H1 (cell line): Measurements from ENCODE around the gene WNT2. TPM values are rescaled to one million over a fixed set of nuclear protein-coding genes. Genes with fewer than 3 reads are reported as not detected.

ENCODE experiments used
- CTCF ChIA-PET: fragments of 300-600 bp; sonication (Branson Sonifier 250); formaldehyde crosslinking; loops from one replicate; lab custom pipeline; 2021; ENCODE audit not compliant: partially characterized antibody; lab: Charles Lee
- POLR2A ChIA-PET: fragments of 300-600 bp; sonication (Branson Sonifier 250); formaldehyde crosslinking; loops from one replicate; lab custom pipeline; 2021; ENCODE audit warnings: inconsistent platforms; ENCODE audit not compliant: partially characterized antibody; lab: Charles Lee
- DNase-seq, 2 experiments: peaks; one replicate each; pipeline versions ENCODE4 v3.0.0 to v3.0.0-alpha.2; 2010 to 2022; ENCODE audit warnings: low spot score in 2 of 2, low read depth in 1 of 2, mixed read lengths in 1 of 2
- FAIRE-seq: peaks from 2 replicates; lab custom pipeline; 2011; peaks lifted over from hg19 to GRCh38; lab: Jason Lieb, UNC
- H2AFZ ChIP-seq: 2 replicates; pipeline ENCODE4 v1.8.1; 2012; ENCODE audit warnings: low read length, inconsistent platforms
- H2AK5ac ChIP-seq: 2 replicates; pipeline ENCODE4 v1.6.1; 2013; ENCODE audit warnings: low read depth, low read length
- H2BK120ac ChIP-seq: replicated peaks from 2 replicates; pipeline ENCODE3; 2013; ENCODE audit warnings: low read depth, low read length, inconsistent platforms
- H2BK12ac ChIP-seq: 2 replicates; pipeline ENCODE4 v1.6.1; 2013; ENCODE audit warnings: low read depth, low read length
- H2BK15ac ChIP-seq: 2 replicates; pipeline ENCODE4 v1.6.1; 2013; ENCODE audit warnings: low read length
- H2BK20ac ChIP-seq: 2 replicates; pipeline ENCODE4 v1.6.1; 2013; ENCODE audit warnings: low read length
- H2BK5ac ChIP-seq: 2 replicates; pipeline ENCODE4 v1.6.1; 2013; ENCODE audit warnings: low read depth, low read length
- H3K14ac ChIP-seq: 2 replicates; pipeline ENCODE4 v1.6.1; 2013; ENCODE audit warnings: inconsistent platforms; ENCODE audit not compliant: insufficient read length
- H3K18ac ChIP-seq: 2 replicates; pipeline ENCODE4 v1.6.1; 2013; ENCODE audit warnings: low read length; ENCODE audit errors: extremely low read depth
- H3K23ac ChIP-seq: 2 replicates; pipeline ENCODE4 v1.6.1; 2013; ENCODE audit warnings: inconsistent platforms; ENCODE audit not compliant: insufficient read length
- H3K23me2 ChIP-seq: 2 replicates; pipeline ENCODE4 v1.6.1; 2013; ENCODE audit warnings: low read depth, low read length
- H3K27ac ChIP-seq: 2 replicates; pipeline ENCODE4 v1.6.1; 2011; ENCODE audit warnings: low read depth, low read length, inconsistent platforms
- H3K27me3 ChIP-seq, 4 experiments: replicated peaks in 1 of 4; 1 replicate in 1 of 4; 2 replicates in 3 of 4; pipeline versions ENCODE4 v1.6.1 to v1.8.1; 2011 to 2013; ENCODE audit warnings: low read length in 3 of 4, mild to moderate bottlenecking in 3 of 4, inconsistent platforms in 2 of 4, mixed read lengths in 2 of 4, moderate library complexity in 1 of 4; ENCODE audit not compliant: control insufficient read depth in 3 of 4, insufficient read depth in 3 of 4; ENCODE audit errors: extremely low read depth in 1 of 4
- H3K36me3 ChIP-seq, 4 experiments: 2 replicates each; pipeline versions ENCODE4 v1.6.1 to v1.8.1; 2011 to 2013; ENCODE audit warnings: mild to moderate bottlenecking in 4 of 4, low read length in 3 of 4, moderate library complexity in 2 of 4, control low read depth in 1 of 4, inconsistent platforms in 1 of 4; ENCODE audit not compliant: insufficient read depth in 4 of 4, control insufficient read depth in 2 of 4
- H3K4ac ChIP-seq: replicated peaks from 2 replicates; pipeline ENCODE3; 2013; ENCODE audit warnings: low read length, low read depth, mixed read lengths, inconsistent platforms; ENCODE audit not compliant: insufficient read length
- H3K4me1 ChIP-seq, 4 experiments: replicated peaks in 1 of 4; 1 replicate in 1 of 4; 2 replicates in 3 of 4; pipeline versions ENCODE4 v1.6.1 to v1.8.1; 2011 to 2013; ENCODE audit warnings: low read length in 3 of 4, inconsistent platforms in 2 of 4, mixed read lengths in 1 of 4; ENCODE audit not compliant: insufficient read depth in 4 of 4, control insufficient read depth in 3 of 4
- H3K4me2 ChIP-seq, 2 experiments: 2 replicates each; pipeline versions ENCODE4 v1.6.1 to v1.8.1; 2011 to 2013; ENCODE audit warnings: low read depth in 2 of 2, low read length in 2 of 2, control low read depth in 1 of 2, inconsistent platforms in 1 of 2, mild to moderate bottlenecking in 1 of 2; ENCODE audit not compliant: insufficient read depth in 1 of 2
- H3K4me3 ChIP-seq, 4 experiments: fragments of 200-600, 300-600 bp in 1 of 4; sonication (generic), shearing (Covaris generic), sonication (Bioruptor Twin) in 1 of 4; 2 replicates each; pipeline versions ENCODE4 v1.5.1 to v1.8.1; 2011 to 2016; ENCODE audit warnings: low read length in 4 of 4, low read depth in 3 of 4, control low read depth in 2 of 4, inconsistent platforms in 2 of 4, mild to moderate bottlenecking in 2 of 4, mixed read lengths in 1 of 4, moderate library complexity in 1 of 4; ENCODE audit not compliant: insufficient read depth in 2 of 4; ENCODE audit errors: extremely low read depth in 1 of 4
- H3K56ac ChIP-seq: replicated peaks from 2 replicates; pipeline ENCODE3; 2013; ENCODE audit warnings: low read depth, mild to moderate bottlenecking, mixed read lengths, low read length, inconsistent platforms; ENCODE audit not compliant: insufficient read length
- H3K79me1 ChIP-seq: 2 replicates; pipeline ENCODE4 v1.6.1; 2013; ENCODE audit warnings: low read depth, low read length, control low read depth
- H3K79me2 ChIP-seq, 2 experiments: 2 replicates each; pipeline versions ENCODE4 v1.6.1 to v1.8.1; 2012 to 2013; ENCODE audit warnings: low read length in 2 of 2, mild to moderate bottlenecking in 2 of 2, inconsistent platforms in 1 of 2; ENCODE audit not compliant: insufficient read depth in 2 of 2, control insufficient read depth in 1 of 2
- H3K9ac ChIP-seq, 4 experiments: replicated peaks in 1 of 4; 1 replicate in 1 of 4; 2 replicates in 3 of 4; pipeline versions ENCODE4 v1.6.1 to v1.8.1; 2011 to 2013; ENCODE audit warnings: low read depth in 3 of 4, low read length in 3 of 4, control low read depth in 2 of 4, mild to moderate bottlenecking in 2 of 4, moderate library complexity in 2 of 4, inconsistent platforms in 1 of 4; ENCODE audit errors: extremely low read depth in 1 of 4
- H3K9me3 ChIP-seq, 2 experiments: 2 replicates each; pipeline versions ENCODE4 v1.6.1 to v1.8.1; 2012 to 2013; ENCODE audit warnings: mild to moderate bottlenecking in 2 of 2, moderate library complexity in 2 of 2, control low read depth in 1 of 2, inconsistent platforms in 1 of 2, low read depth in 1 of 2, low read length in 1 of 2, mixed read lengths in 1 of 2; ENCODE audit not compliant: insufficient read depth in 2 of 2
- H4K20me1 ChIP-seq, 2 experiments: replicated peaks in 1 of 2; 2 replicates each; pipeline versions ENCODE3 to v1.8.1; 2011 to 2013; ENCODE audit warnings: inconsistent platforms in 2 of 2, low read length in 2 of 2, mild to moderate bottlenecking in 1 of 2; ENCODE audit not compliant: insufficient read depth in 2 of 2, control insufficient read depth in 1 of 2
- H4K5ac ChIP-seq: 2 replicates; pipeline ENCODE4 v1.6.1; 2013; ENCODE audit warnings: low read length, low read depth, mixed read lengths, inconsistent platforms; ENCODE audit not compliant: insufficient read length
- H4K8ac ChIP-seq: 2 replicates; pipeline ENCODE4 v1.8.0; 2013; ENCODE audit warnings: mild to moderate bottlenecking, moderate library complexity, low read length, inconsistent platforms; ENCODE audit not compliant: insufficient read depth; ENCODE audit errors: extremely low read depth
- H4K91ac ChIP-seq: replicated peaks from 2 replicates; pipeline ENCODE3; 2013; ENCODE audit warnings: low read length, mixed read lengths, inconsistent platforms; ENCODE audit not compliant: insufficient read length
- BACH1 ChIP-seq: IDR thresholded peaks from 2 replicates; pipeline ENCODE4 v1.6.1; 2012; ENCODE audit warnings: low read length, improper control_type of control experiment
- CEBPB ChIP-seq: IDR thresholded peaks from 2 replicates; pipeline ENCODE4 v1.6.1; 2012; ENCODE audit warnings: low read depth, low read length
- CHD2 ChIP-seq: IDR thresholded peaks from 2 replicates; pipeline ENCODE4 v1.6.1; 2012; ENCODE audit warnings: low read length, improper control_type of control experiment
- CTBP2 ChIP-seq: IDR thresholded peaks from 2 replicates; pipeline ENCODE4 v1.7.0; 2011; ENCODE audit warnings: borderline replicate concordance, mild to moderate bottlenecking, moderate library complexity, mixed read lengths, low read length; ENCODE audit not compliant: insufficient read depth, insufficient read length
- GABPA ChIP-seq: IDR thresholded peaks from 2 replicates; pipeline ENCODE4 v1.6.1; 2011; ENCODE audit warnings: mild to moderate bottlenecking, low read length, moderate library complexity, borderline replicate concordance; ENCODE audit not compliant: insufficient read depth
- GTF2F1 ChIP-seq: IDR thresholded peaks from 2 replicates; pipeline ENCODE4 v1.6.1; 2012; ENCODE audit warnings: low read depth, low read length, improper control_type of control experiment, borderline replicate concordance
- HDAC2 ChIP-seq, 2 experiments: fragments of 300-600 bp in 1 of 2; sonication (generic) in 1 of 2; IDR thresholded peaks; 2 replicates each; pipeline ENCODE4 v1.6.1; 2011 to 2012; ENCODE audit warnings: low read depth in 2 of 2, low read length in 2 of 2, mild to moderate bottlenecking in 2 of 2, moderate library complexity in 2 of 2, borderline replicate concordance in 1 of 2, inconsistent platforms in 1 of 2
- KDM1A ChIP-seq: fragments of 200-600, 300-600 bp; sonication (generic); IDR thresholded peaks from 2 replicates; pipeline ENCODE4 v1.7.1; 2016; ENCODE audit warnings: mild to moderate bottlenecking, low read length, borderline replicate concordance
- NANOG ChIP-seq: IDR thresholded peaks from 2 replicates; pipeline ENCODE4 v1.6.1; 2011; ENCODE audit warnings: low read length, low read depth, mild to moderate bottlenecking, inconsistent platforms; ENCODE audit not compliant: insufficient read depth, poor library complexity, severe bottlenecking
- NRF1 ChIP-seq: IDR thresholded peaks from 2 replicates; pipeline ENCODE4 v1.6.1; 2011; ENCODE audit warnings: mild to moderate bottlenecking, low read depth, low read length, improper control_type of control experiment
- POLR2A ChIP-seq, 2 experiments: IDR thresholded peaks; 1 replicate in 1 of 2; 2 replicates in 1 of 2; pipeline ENCODE4 v1.6.1; 2011; ENCODE audit warnings: low read depth in 2 of 2, low read length in 2 of 2, mild to moderate bottlenecking in 2 of 2; ENCODE audit errors: control extremely low read depth in 1 of 2
- RBBP5 ChIP-seq: IDR thresholded peaks from 2 replicates; pipeline ENCODE4 v1.7.1; 2012; ENCODE audit warnings: low read depth, mild to moderate bottlenecking, inconsistent platforms, low read length, moderate library complexity, borderline replicate concordance
- SRF ChIP-seq: IDR thresholded peaks from 2 replicates; pipeline ENCODE4 v1.6.1; 2011; ENCODE audit warnings: mild to moderate bottlenecking, low read depth, low read length, moderate library complexity
- SUZ12 ChIP-seq: fragments of 200-600 bp; sonication (generic); IDR thresholded peaks from 2 replicates; pipeline ENCODE4 v1.6.1; 2012; ENCODE audit warnings: mild to moderate bottlenecking, inconsistent platforms, low read length, moderate library complexity, mixed read lengths
- USF2 ChIP-seq: IDR thresholded peaks from 2 replicates; pipeline ENCODE4 v1.6.1; 2011; ENCODE audit warnings: low read length, improper control_type of control experiment
- polyA plus RNA-seq, 7 experiments: library from polyadenylated mRNA; depleted of rRNA in 3 of 7; stranded (reverse) in 5 of 7; unstranded in 2 of 7; fragments of >200 nt in 5 of 7; fragments of 200-250 nt in 2 of 7; gene quantifications; 1 replicate in 5 of 7; 2 replicates in 1 of 7; 4 replicates in 1 of 7; pipeline versions ENCODE4 v1.2.1 to v1.2.3, GENCODE V29; 2011 to 2013; ENCODE audit warnings: missing spikeins in 2 of 7, mixed read lengths in 2 of 7
- total RNA-seq: library from RNA; stranded (reverse); fragmentation: NEBNext Ultra II Directional; extraction: Animal tissue kit (Norgen Biotek cat#: 25700); gene quantifications from 2 replicates; pipeline ENCODE4 v1.2.1, GENCODE V29; 2021

Gene WNT2
- total and polyA plus RNA-seq, 2 of the 8 experiments (the other 6 are each of a cell fraction or from before 2014, with no cell fraction given) = not detected

DNA sequence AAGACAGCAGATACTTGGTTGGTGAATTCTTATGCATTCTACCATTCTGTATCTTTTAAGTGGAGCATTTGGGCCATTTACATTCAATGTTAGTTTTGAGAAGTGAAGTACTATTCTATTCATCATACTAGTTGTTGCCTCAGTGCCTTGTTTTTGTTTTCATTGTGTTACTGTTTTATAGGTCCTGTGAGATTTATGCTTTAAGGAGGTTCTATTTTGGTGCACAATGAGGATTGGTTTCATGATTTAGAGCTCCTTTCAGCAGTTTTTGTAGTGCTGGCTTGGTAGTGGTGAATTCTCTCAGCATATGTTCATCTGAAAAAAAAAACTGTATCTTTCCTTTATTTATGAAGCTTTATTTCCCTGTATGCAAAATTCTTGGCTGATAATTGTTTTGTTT, 23.3 kb upstream of the WNT2 start:
- FAIRE-seq (no peak), DNase-seq (no peak)
- Histone ChIP-seq H4K20me1 (no peaks in the 10 kb centered on the region), H4K8ac (no peak overlapping the region), H3K14ac (no peak overlapping the region), H3K4me1 (0 out of 7 replicates have a peak, but pooled peaks cover 0 to 2% (median 0%) of the 10 kb centered on the region in 4 experiments), H3K23ac (no peak overlapping the region), H3K27ac (no peak overlapping the region), H3K4me3 (no peak overlapping the region), H3K4me2 (no peak overlapping the region), H4K5ac (no peak overlapping the region), H2AK5ac (no peak overlapping the region), H2AFZ (no peak overlapping the region), H2BK15ac (no peak overlapping the region), H2BK12ac (no peak overlapping the region), H3K79me2 (no peaks in the 10 kb centered on the region), H2BK20ac (no peak overlapping the region), H3K9me3 (no peaks in the 10 kb centered on the region), H3K18ac (no peak overlapping the region), H3K36me3 (no peaks in the 10 kb centered on the region), H3K4ac (no peak overlapping the region), H2BK120ac (no peak overlapping the region), H4K91ac (no peak overlapping the region), H3K79me1 (no peaks in the 10 kb centered on the region), H3K9ac (no peak overlapping the region), H3K27me3 (0 out of 7 replicates have a peak, but pooled peaks cover 0 to 2% (median 0%) of the 10 kb centered on the region in 4 experiments), H3K56ac (no peak overlapping the region), H3K23me2 (no peaks in the 10 kb centered on the region), H2BK5ac (no peak overlapping the region)
- POLR2A ChIA-PET = no interaction called here
- CTCF ChIA-PET = no interaction called here
- TF ChIP-seq USF2 = no peak
- TF ChIP-seq SRF = no peak
- no peak for TF ChIP-seq GABPA
- TF ChIP-seq GTF2F1 = no peak
- no peak for TF ChIP-seq BACH1
- TF ChIP-seq KDM1A = no peak
- no peak for TF ChIP-seq NRF1
- TF ChIP-seq RBBP5 = no peak
- TF ChIP-seq CEBPB = no peak
- TF ChIP-seq HDAC2 (IDR thresholded peaks at IDR 0.05; ENCODE audit: borderline replicate concordance in 1 of 2, low read depth in 2 of 2, low read length in 2 of 2) = no peak
- TF ChIP-seq NANOG = no peak
- no peak for TF ChIP-seq SUZ12
- TF ChIP-seq CHD2 = no peak
- TF ChIP-seq POLR2A (IDR thresholded peaks at IDR 0.05; ENCODE audit: control extremely low read depth in 1 of 2, low read depth in 2 of 2, low read length in 2 of 2) = no peak
- no peak for TF ChIP-seq CTBP2
